ENCODE results near the gene GFOD1.
A peak's percentile ranks its signal among the peaks of the same experiment; 100 is the strongest.

The GFOD1 gene

GRCh38 chr6:13395272-13396237, 91.8 kb downstream of the GFOD1 start:
- no peak overlapping the region for H3K4me3 ChIP-seq (ENCODE audit: low read length, poor library complexity, severe bottlenecking)
- no peaks in the 10 kb centered on the region for H3K27me3 ChIP-seq (ENCODE audit: insufficient read depth, low read length, poor library complexity, severe bottlenecking)
- H3K9me3 ChIP-seq (ENCODE audit: insufficient read depth, low read depth, low read length) = no peaks in the 10 kb centered on the region
- TF ChIP-seq CTCF (conservative IDR thresholded peaks at IDR 0.05; ENCODE audit: low read length) (no peak), EZH2phosphoT487 (IDR thresholded peaks at IDR 0.05; ENCODE audit: borderline replicate concordance) (no peak)
- H3K9me2 ChIP-seq (replicated peaks; ENCODE audit: low read depth, low read length) = no peaks in the 10 kb centered on the region
- no peaks in the 10 kb centered on the region for H4K20me1 ChIP-seq (ENCODE audit: insufficient read depth, low read length, poor library complexity, severe bottlenecking)
- H3K79me2 ChIP-seq (ENCODE audit: insufficient read depth, low read length) = peaks cover 3% of the 10 kb centered on the region; the same call in 1 of the 2 replicates
- no peak overlapping the region for H2AFZ ChIP-seq (ENCODE audit: low read length)
- peaks cover 19% of the 10 kb centered on the region for H3K4me1 ChIP-seq (ENCODE audit: insufficient read depth, low read length, poor library complexity, severe bottlenecking)
- H3F3A ChIP-seq (ENCODE audit: low read depth) = peaks cover 2% of the 10 kb centered on the region; the same call in 1 of the 2 replicates
- H3K9ac ChIP-seq (ENCODE audit: low read depth, low read length, poor library complexity, severe bottlenecking) = no peak overlapping the region
- peak overlapping the region; percentile 49 for H3K4me2 ChIP-seq (ENCODE audit: low read depth, low read length, poor library complexity, severe bottlenecking)
- no peaks in the 10 kb centered on the region for H3K36me3 ChIP-seq (ENCODE audit: insufficient read depth, low read length)

- H3K27me3 ChIP-seq (ENCODE audit: insufficient read depth, low read length, poor library complexity, severe bottlenecking) = no peaks in the 10 kb centered on the region
- H3K9ac ChIP-seq (ENCODE audit: low read depth, low read length, poor library complexity, severe bottlenecking) = no peak overlapping the region
- H3K4me1 ChIP-seq (ENCODE audit: insufficient read depth, low read length, poor library complexity, severe bottlenecking) = peaks cover 20% of the 10 kb centered on the region
- no peaks in the 10 kb centered on the region for H4K20me1 ChIP-seq (ENCODE audit: insufficient read depth, low read length, poor library complexity, severe bottlenecking)
- peaks cover 2% of the 10 kb centered on the region; the same call in 1 of the 2 replicates for H3F3A ChIP-seq (ENCODE audit: low read depth)
- TF ChIP-seq EZH2phosphoT487 (IDR thresholded peaks at IDR 0.05; ENCODE audit: borderline replicate concordance) = no peak
- no peak for TF ChIP-seq CTCF (conservative IDR thresholded peaks at IDR 0.05; ENCODE audit: low read length)
- 0 out of 2 replicates have a peak, but pooled peaks cover 3% of the 10 kb centered on the region for H3K79me2 ChIP-seq (ENCODE audit: insufficient read depth, low read length)
- no peak overlapping the region for H3K4me3 ChIP-seq (ENCODE audit: low read length, poor library complexity, severe bottlenecking)
- no peaks in the 10 kb centered on the region for H3K9me2 ChIP-seq (replicated peaks; ENCODE audit: low read depth, low read length)
- no peaks in the 10 kb centered on the region for H3K36me3 ChIP-seq (ENCODE audit: insufficient read depth, low read length)
- no peak overlapping the region for H2AFZ ChIP-seq (ENCODE audit: low read length)
- H3K9me3 ChIP-seq (ENCODE audit: insufficient read depth, low read depth, low read length) = no peaks in the 10 kb centered on the region
- no peak overlapping the region for H3K4me2 ChIP-seq (ENCODE audit: low read depth, low read length, poor library complexity, severe bottlenecking)
These were observed 94.9 kb downstream of the GFOD1 start for GRCh38 chr6:13392462-13392861.

- TF ChIP-seq EZH2phosphoT487 (IDR thresholded peaks at IDR 0.05; ENCODE audit: borderline replicate concordance) (no peak), CTCF (conservative IDR thresholded peaks at IDR 0.05; ENCODE audit: low read length) (no peak)
These were observed 95.9 kb downstream of the GFOD1 start for GRCh38 chr6:13391537-13391936.

More at GRCh38 chr6:13391537-13391936, 95.9 kb downstream of the GFOD1 start:
- peak overlapping the region; percentile 8 for H3K4me2 ChIP-seq (ENCODE audit: low read depth, low read length, poor library complexity, severe bottlenecking)
- no peaks in the 10 kb centered on the region for H3K27me3 ChIP-seq (ENCODE audit: insufficient read depth, low read length, poor library complexity, severe bottlenecking)
- H4K20me1 ChIP-seq (ENCODE audit: insufficient read depth, low read length, poor library complexity, severe bottlenecking) = no peaks in the 10 kb centered on the region
- no peaks in the 10 kb centered on the region for H3K9me2 ChIP-seq (replicated peaks; ENCODE audit: low read depth, low read length)
- no peak overlapping the region for H3K4me3 ChIP-seq (ENCODE audit: low read length, poor library complexity, severe bottlenecking)
- H3K9ac ChIP-seq (ENCODE audit: low read depth, low read length, poor library complexity, severe bottlenecking) = no peak overlapping the region
- no peaks in the 10 kb centered on the region for H3K36me3 ChIP-seq (ENCODE audit: insufficient read depth, low read length)
- no peaks in the 10 kb centered on the region for H3K79me2 ChIP-seq (ENCODE audit: insufficient read depth, low read length)
- no peak overlapping the region for H2AFZ ChIP-seq (ENCODE audit: low read length)
- H3F3A ChIP-seq (ENCODE audit: low read depth) = peaks cover 2% of the 10 kb centered on the region; the same call in 1 of the 2 replicates
- no peaks in the 10 kb centered on the region for H3K9me3 ChIP-seq (ENCODE audit: insufficient read depth, low read depth, low read length)
- peaks cover 20% of the 10 kb centered on the region for H3K4me1 ChIP-seq (ENCODE audit: insufficient read depth, low read length, poor library complexity, severe bottlenecking)
